GM18520 (cell line): ENCODE results near the gene CUL1.
"Not testable (repeated sequence)": the region's sequence is repeated elsewhere in the genome, so short reads cannot be mapped to it uniquely, and the experiment has no call there.

Experiments
- ATAC-seq: cut with Tn5 transposase; IDR thresholded peaks from one replicate; pipeline ENCODE4 v1.9.1; 2021; ENCODE audit not compliant: unreplicated experiment

CUL1 gene

GRCh38 chr7:148696787-148697186, 1.9 kb upstream of the CUL1 start:
- no peak for ATAC-seq

- ATAC-seq = no peak
Measured at GRCh38 chr7:148697256-148698006, 1.3 kb upstream of the CUL1 start.

- no peak for ATAC-seq
Measured at GRCh38 chr7:148698007-148698396, 701 bp upstream of the CUL1 start.

GRCh38 chr7:148699024-148699781, 500 bp downstream of the CUL1 start:
- ATAC-seq = peak; percentile 17

GRCh38 chr7:148699782-148700629, 1.3 kb downstream of the CUL1 start:
- no peak for ATAC-seq

GRCh38 chr7:148700661-148701064, 2.0 kb downstream of the CUL1 start:
- no peak for ATAC-seq

GRCh38 chr7:148701414-148701813, 2.7 kb downstream of the CUL1 start:
- no peak for ATAC-seq

GRCh38 chr7:148702876-148703670, 4.4 kb downstream of the CUL1 start:
- ATAC-seq = no peak

- not testable (repeated sequence) for ATAC-seq
Measured at GRCh38 chr7:148703671-148703962, 4.9 kb downstream of the CUL1 start.

GRCh38 chr7:148704189-148704588, 5.5 kb downstream of the CUL1 start:
- no peak for ATAC-seq

- ATAC-seq = no peak
Measured at GRCh38 chr7:148704970-148705369, 6.3 kb downstream of the CUL1 start.

GRCh38 chr7:148706368-148706767, 7.7 kb downstream of the CUL1 start:
- no peak for ATAC-seq

- ATAC-seq = no peak
Measured at GRCh38 chr7:148708026-148708885, 9.6 kb downstream of the CUL1 start.

GRCh38 chr7:148709014-148709413, 10.3 kb downstream of the CUL1 start:
- ATAC-seq = no peak

- not testable (repeated sequence) for ATAC-seq
Measured at GRCh38 chr7:148710426-148710825, 11.7 kb downstream of the CUL1 start.

GRCh38 chr7:148711191-148712102, 12.7 kb downstream of the CUL1 start:
- no peak for ATAC-seq

GRCh38 chr7:148712678-148713329, 14.1 kb downstream of the CUL1 start:
- ATAC-seq = no peak

GRCh38 chr7:148714498-148714897, 15.8 kb downstream of the CUL1 start:
- ATAC-seq = no peak
